HG03097 (cell line): ENCODE results near the gene SSBP1.
"Not testable (repeated sequence)": the region's sequence is repeated elsewhere in the genome, so short reads cannot be mapped to it uniquely, and the experiment has no call there.

Experiments used
- ATAC-seq: cut with Tn5 transposase; IDR thresholded peaks from one replicate; pipeline ENCODE4 v1.9.1; 2021; ENCODE audit not compliant: unreplicated experiment, low FRiP score

Gene SSBP1

GRCh38 chr7:141708351-141708750 is 29.8 kb upstream of the SSBP1 start, which contains the start of gene WEE2:
WEE2 (plus strand) TSS chr7:141708353; CDS start chr7:141708759, 406 bp downstream.
- no peak for ATAC-seq

- no peak for ATAC-seq
Observed at GRCh38 chr7:141709318-141709717, 28.8 kb upstream of the SSBP1 start.

GRCh38 chr7:141709749-141710148 is 28.4 kb upstream of the SSBP1 start:
- ATAC-seq = no peak

GRCh38 chr7:141710301-141710700 is 27.9 kb upstream of the SSBP1 start:
- no peak for ATAC-seq

DNA sequence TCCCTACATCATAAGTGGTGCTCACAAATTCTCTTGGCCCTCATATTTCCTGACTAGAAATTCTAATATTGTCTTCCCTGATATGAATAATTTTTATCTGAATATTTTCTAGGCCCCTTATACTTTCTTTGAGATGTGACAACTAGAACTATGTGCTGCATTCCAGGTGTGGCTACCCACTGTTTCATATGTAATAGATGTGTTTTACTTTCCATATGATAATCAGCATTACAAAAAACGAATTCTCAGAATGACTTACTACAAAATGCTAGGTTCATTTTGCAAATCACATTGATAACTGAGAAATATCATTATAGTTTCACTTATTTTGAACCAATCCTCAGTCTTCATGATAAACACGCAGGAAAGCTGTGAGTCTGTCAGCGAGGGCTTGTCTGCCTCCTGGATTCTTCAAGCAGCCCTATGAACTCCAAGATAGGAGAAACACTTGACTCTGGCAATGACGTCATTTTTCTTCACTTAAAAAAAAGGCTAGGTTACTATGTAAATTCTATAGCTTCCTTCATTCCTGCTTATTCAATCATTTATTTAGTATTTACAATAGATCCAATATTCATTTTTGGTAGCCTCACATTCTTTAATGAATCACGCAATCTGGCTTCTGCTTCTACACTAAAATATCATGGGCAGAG is 25.4 kb upstream of the SSBP1 start:
- ATAC-seq = no peak

DNA sequence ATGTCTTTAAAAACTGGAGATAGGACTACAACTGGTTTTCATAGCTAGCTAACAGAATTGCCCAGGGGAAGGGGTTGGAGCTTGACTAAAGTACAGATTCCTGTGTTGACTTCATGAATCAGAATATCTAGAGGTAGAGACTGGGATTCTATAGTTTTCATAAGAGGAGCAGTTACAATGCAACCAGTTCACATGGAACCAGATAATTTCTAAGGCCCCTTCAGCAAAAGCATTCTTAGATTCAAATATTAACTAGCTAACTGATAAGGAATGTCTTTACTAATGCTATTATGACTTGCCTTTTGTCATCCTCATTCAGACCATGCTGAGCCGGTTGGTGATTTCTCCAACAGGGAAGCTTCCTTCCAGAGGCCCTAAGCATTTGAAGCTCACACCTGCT is 24.3 kb upstream of the SSBP1 start:
- no peak for ATAC-seq

DNA sequence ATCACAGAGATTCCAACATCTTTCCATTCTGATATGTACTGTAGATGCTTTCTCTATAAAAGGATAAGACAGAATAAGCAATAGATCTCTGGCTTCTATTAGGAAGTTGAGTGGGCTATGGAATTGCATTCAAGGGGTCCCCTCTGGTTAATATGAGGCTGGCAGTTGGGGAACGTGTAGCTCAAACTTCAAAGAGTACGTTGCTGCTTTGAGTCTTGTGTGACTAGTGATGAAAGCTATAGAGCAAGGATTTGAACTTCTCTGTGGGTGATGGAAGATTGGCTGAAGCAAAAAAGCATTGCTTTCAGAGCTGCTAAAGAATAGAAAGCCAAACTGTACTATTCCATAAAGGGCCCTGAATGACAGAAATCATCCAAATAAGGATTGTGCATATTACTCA is 23.6 kb upstream of the SSBP1 start:
- no peak for ATAC-seq

GRCh38 chr7:141715018-141715417 is 23.1 kb upstream of the SSBP1 start:
- no peak for ATAC-seq

- no peak for ATAC-seq
Observed at GRCh38 chr7:141715794-141716689, 22.1 kb upstream of the SSBP1 start.

- ATAC-seq = no peak
Observed at GRCh38 chr7:141717450-141717849, 20.7 kb upstream of the SSBP1 start.

GRCh38 chr7:141722529-141722928 is 15.6 kb upstream of the SSBP1 start:
- no peak for ATAC-seq

- ATAC-seq = no peak
Observed at GRCh38 chr7:141729020-141729419, 9.1 kb upstream of the SSBP1 start.

GRCh38 chr7:141731476-141732149 is 6.5 kb upstream of the SSBP1 start:
- ATAC-seq = no peak

- ATAC-seq = no peak
Observed at GRCh38 chr7:141737118-141737835, 881 bp upstream of the SSBP1 start.

- no peak for ATAC-seq
Observed at GRCh38 chr7:141738592-141739013, 445 bp downstream of the SSBP1 start.

DNA sequence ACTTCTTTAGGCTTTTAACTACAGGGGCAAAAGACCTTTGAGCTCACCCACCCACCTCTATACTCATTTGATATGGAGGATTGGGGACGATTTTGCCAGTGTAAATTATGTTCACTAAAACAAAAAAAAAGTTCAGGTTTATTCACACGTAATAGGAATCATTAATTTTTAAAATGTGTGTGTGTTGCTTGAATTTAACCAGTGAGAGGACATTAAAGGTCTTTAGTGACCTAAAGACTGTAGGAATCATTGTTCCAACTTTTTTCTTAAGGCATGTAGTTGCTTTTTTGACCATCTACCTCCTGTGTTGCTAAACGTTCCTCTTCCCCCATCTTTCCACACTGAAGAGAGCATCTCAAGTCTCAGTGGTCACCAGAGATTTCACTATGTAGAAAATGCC is 1.1 kb downstream of the SSBP1 start:
- ATAC-seq = no peak

DNA sequence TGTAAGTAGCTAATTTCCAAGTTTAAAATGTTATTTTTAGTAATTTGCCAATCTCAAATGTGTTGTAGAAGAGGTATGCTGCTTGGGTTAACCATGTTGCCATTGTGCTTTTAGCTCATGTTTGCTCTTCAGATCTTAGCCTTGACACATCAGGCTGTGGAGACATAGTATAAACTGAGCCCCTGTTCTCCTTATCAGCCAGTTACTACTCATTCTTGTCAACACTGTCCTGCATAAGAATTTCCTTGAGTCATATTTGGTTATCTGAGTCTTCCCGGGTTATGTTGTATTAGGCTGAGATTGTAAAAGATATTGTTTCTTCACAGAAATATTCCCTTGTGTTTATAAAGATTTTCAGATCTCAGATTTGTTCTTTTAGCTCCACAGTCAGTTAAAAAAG is 4.1 kb downstream of the SSBP1 start:
- ATAC-seq = no peak

DNA sequence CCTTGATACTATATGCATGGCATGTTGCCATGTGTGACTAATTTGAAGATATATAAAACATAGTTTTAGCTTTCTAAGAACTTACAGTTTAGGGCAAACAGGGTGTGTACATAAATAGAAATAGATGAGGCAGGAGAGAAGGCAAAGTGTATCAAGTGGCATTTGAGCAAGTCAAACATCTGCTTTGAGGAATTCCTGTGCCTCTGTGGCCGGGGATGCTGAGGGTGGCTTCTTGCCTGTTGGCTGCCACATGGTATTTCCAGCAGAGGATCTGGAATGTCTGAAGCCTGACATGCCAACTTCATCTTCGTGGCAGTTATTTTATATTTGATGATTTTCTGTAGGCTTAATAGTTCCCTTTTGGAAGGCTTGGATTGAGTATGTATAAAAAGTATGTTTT is 6.0 kb downstream of the SSBP1 start:
- ATAC-seq = no peak

GRCh38 chr7:141748396-141748795 is 10.2 kb downstream of the SSBP1 start:
- ATAC-seq = no peak

DNA sequence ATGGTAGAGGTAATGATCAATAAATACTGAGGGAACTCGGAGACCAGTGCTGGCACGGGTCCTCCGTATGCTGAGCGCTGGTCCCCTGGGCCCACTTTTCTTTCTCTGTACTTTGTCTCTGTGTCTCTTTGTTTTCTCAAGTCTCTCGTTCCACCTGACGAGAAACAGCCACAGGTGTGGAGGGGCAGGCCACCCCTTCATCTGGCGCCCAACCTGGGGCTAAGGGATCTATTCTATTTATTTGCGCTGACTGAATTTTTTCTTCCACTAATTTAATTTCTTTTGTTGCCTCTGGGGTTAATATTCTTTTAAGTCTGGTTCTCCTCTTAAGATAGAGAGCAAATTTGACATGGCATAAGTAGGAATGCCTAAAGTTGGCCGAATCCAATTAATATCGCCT is 13.7 kb downstream of the SSBP1 start:
- not testable (repeated sequence) for ATAC-seq

DNA sequence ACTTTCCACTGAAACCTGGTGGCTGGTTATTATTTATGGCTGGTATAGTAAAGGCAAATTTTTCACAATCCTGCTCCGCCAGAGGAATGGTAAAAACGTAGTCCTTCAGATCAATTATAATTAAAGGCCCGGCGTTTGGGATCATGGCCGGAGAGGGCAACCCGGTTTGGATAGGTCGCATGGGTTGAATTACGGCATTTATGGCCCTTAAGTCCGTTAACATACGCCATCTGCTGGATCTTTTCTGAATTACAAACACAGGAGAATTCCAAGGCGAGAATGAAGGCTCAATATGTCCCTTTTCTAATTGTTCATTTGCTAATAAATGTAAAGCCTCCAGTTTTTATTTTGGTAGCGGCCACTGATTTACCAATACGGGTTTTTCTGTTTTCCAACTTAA is 14.5 kb downstream of the SSBP1 start:
- no peak for ATAC-seq
